HG03354 (cell line): Measurements from ENCODE around the gene GRIA4.

Experiments
- ATAC-seq: cut with Tn5 transposase; IDR thresholded peaks from one replicate; pipeline ENCODE4 v1.9.1; 2021; ENCODE audit warnings: mild to moderate bottlenecking; ENCODE audit not compliant: unreplicated experiment, poor library complexity, severe bottlenecking

GRIA4 gene

DNA sequence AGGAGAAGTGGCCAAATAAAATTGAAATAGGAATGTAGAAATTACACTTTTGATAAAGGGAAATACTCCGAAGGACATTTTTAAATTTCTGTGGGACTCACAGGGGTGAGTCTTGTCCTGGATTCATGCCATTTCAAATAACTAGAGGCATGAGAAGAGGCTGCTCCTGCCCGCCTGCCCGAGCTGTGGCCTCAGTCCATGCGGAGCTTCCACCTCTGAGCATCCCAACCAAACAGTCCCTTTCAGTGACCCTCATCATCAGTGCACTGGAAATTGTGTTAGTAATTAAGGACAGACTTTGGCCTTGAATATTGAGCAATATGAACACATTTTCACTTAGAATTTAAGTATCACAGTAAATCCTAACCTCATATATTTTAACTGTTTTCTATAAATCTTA, 25.6 kb downstream of the GRIA4 start:
- ATAC-seq, result no peak

GRCh38 chr11:105636496-105636895, 26.6 kb downstream of the GRIA4 start:
- ATAC-seq, result no peak

DNA sequence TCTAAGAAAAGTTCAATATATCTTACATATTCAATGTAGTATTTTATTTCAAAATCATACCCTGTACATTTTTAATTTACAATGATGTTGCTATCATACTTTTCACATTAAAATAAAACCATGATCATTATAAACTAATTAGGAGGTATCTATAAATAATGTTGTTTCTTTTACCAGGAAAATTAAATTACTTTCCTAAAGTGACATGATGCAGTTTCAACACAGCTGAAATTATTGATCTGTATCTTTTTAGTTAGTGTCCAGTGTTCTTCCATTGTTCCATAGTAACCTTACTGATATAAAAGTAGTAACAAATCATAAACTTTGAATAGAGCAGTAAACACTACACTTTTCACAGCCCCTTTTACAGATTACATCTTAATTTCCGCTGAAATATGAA, 29.7 kb downstream of the GRIA4 start:
- no peak for ATAC-seq

DNA sequence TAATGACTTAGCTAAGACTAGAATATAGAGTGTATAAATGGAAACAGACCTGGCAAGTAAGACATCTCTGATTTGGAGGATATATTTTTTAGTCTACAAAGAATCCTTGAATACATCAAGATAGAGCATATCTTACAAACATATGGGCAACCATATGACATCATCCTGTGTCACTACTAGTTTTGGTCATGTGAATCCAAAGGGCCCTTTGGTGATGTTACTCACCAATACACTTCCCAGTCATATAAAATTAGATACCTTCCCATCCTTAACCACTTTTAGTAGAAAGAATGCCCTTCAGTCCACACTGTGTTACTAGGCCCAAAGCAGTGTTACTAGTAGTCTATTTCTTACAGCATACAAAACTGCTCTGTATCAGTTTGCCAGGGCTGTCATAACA, 31.6 kb downstream of the GRIA4 start:
- no peak for ATAC-seq

- ATAC-seq, result no peak
Observed at GRCh38 chr11:105642870-105643269, 33.0 kb downstream of the GRIA4 start.

DNA sequence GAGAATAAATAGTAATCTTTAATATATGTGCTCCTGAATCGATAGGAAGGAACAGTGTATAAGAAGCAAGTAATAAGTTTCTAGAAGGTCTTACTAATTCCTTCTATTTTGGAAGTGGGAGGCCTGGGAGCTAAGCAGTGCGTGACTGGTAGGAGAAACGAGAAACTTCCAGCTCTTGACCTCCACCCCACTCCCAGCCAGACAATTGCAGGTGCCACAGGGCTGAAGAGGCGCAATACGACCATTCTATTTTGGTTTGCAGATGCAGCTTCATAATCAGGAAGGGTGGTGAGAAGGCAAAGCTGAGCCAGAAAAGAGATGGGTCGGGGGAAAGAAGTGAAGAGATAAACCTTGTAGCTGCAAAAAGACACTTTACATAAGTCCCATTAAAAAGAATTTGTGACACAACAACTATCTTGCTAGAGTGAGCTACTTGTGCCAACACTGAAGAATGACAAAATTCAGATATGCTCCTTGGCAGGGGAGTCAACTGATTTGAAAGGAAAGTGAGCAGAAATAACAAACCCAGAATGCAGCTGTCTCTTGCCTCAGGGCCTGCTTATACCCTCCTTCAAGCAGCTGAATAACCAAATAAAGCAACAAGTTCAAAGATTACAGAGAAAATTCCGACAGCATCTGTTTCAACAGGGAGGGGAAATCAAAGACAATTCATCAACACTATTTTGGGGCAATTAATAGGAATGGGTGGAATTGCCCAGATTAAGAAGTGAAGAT, 35.1 kb downstream of the GRIA4 start:
- ATAC-seq, result no peak

DNA sequence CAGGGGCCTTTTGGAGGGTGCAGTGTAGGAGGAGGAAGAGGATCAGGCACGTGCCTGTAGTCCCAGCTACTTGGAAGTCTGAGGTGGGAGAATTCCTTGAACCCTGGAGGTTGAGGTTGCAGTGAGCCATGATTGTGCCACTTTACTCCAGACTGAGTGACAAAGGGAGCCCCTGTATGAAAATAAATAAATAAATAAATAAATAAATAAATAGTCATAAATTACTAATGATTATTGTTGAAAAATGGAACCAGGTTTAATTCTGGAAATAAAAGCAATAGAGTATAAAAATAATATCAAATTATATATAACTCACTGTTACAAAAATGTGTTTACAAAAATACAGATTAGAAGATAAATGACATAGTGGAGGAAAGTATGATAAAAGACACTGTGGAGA, 37.9 kb downstream of the GRIA4 start:
- ATAC-seq, result no peak

- ATAC-seq, result no peak
Observed at GRCh38 chr11:105648762-105649161, 38.9 kb downstream of the GRIA4 start.

- ATAC-seq, result no peak
Observed at GRCh38 chr11:105665281-105665680, 55.4 kb downstream of the GRIA4 start.

DNA sequence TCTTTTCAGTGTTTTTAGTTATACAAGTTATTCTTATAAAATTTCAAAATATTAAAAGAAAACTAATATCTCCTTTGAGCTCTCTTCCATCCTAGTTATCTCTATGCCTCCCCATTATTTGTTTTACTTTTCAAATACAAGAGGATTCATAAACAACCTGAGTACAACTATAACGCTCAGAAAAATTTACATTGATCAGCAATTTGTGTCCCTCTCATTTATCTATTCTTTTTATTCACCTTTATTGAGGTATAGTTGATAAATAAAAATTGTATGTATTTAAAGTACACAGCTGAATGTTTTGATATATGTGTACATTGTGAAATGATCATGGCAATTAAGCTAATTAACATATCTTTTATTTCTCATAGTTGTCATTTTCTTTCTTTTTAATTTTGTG, 57.6 kb downstream of the GRIA4 start:
- no peak for ATAC-seq

DNA sequence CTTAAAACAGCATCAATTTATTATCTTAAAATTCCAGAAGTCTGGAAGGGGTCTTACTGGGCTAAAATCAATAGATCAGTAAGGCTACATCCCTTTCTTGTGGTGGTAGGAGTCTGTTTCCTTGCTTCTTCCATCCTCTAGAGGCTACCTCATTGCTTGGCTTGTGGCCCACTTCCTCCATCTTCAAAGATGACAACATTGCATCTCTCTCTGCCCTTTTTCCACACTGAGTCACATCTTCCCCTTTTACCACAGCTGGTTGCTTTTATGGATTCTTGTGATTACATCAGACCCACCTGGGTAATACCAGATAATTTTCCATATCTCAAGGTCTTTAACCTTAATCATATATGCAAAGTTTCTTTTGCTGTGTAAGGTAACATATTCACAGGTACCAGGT, 60.9 kb downstream of the GRIA4 start:
- ATAC-seq, result no peak

DNA sequence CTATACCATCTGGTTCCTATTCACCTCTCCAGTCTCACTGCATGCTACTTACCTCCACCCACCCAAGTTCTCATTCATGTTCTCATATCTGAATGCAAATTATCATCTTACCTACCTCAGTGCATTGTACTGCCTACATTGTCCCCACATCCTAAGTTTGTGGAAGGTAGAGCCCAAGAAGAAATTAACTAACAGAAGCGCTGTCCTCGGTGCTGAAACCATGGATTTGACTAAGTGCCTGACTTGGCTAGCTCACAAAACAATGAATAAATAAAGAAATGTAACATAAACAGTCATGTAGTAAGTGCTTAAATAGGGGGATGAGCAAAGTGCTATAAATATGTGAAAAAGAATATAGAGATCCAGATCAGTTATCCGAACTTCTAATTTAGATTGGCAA, 63.2 kb downstream of the GRIA4 start:
- ATAC-seq, result no peak

DNA sequence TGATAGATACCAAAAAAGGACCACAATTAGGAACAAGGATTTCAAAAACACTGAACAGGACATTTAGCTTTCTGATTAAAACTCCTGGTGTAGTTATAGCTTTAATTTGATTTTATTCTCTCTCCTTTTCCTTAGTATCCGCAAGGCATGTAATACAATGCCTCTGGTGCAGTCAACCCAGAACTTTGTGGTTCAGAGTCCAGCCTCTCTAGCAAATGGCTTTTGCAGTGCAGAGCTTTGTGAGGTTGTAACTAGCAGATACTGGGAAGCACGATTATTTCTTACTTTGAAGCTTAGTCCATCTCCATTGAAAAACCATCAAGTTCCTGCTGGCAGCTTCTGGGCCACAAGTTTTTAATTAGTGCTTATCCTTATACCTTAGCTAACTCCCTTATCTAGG, 79.8 kb downstream of the GRIA4 start:
- ATAC-seq, result no peak

- no peak for ATAC-seq
Observed at GRCh38 chr11:105690467-105690866, 80.6 kb downstream of the GRIA4 start.

DNA sequence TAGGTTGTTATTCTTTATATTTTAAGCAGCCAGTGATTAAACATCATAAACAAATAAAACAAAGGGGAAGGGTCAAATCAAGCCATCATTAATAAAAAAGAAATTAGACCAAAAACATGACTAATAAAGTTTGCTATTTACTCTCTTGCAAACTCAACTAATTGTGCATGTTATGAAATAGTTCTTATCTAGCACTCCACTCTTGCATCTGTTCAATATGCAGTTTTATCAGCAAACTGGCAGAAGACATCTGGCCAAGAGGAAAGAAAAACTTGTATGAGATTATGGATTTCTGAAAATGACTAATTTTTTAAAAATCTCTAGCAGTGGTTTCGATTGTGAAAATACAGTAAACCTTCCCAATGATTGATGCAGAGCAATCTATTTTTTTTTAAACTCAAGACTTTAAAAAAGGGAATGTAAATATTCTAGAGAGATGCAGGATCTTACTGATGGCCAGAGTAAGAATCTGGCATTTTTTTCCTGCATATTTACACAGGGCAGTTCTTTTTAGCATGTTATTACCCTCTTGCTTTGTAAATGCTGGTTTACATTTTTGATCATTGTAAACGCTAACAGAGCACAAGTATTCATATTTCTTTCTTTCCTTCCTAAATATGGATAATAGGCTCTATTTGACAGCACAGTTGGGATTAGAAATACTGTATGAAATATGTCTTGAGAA, 83.3 kb downstream of the GRIA4 start:
- no peak for ATAC-seq

DNA sequence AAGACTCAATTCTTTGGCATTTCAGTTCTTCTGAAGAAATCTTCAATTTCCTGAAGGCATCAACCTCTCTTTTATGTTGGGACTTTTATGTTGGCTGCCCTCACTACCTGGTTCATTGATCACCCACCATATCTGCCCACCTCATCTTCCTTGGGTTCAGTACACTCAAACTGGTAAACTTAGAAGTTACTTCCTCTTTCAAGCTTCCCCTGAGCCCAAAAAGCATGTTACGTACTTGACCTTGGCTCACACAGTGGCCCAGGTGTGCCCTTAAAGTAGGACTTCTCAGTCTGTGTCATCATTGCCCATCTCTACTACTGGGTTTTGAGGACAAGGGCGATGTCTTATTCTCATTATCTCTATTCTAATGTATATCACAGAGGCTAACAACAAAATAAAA, 86.1 kb downstream of the GRIA4 start:
- ATAC-seq, result peak; percentile 74

DNA sequence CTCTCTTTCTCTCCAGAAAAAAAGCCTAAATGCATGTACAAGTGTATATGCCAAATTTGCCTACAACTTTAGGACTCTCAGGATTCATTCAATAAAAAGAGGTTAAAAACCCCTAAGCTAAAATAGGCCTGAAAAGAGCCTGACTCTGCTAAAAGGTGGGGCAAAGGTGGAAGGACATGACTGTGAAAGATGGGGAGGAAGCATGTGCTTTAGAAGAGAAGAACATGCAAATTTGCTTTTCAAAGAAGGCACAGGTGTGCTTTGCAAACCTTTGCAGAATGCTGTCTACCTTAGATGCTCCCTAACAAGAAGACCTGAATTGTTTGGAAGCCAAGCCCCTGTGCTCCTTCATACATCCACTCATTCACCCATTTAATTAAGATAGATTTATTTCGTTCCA, 87.4 kb downstream of the GRIA4 start:
- no peak for ATAC-seq

DNA sequence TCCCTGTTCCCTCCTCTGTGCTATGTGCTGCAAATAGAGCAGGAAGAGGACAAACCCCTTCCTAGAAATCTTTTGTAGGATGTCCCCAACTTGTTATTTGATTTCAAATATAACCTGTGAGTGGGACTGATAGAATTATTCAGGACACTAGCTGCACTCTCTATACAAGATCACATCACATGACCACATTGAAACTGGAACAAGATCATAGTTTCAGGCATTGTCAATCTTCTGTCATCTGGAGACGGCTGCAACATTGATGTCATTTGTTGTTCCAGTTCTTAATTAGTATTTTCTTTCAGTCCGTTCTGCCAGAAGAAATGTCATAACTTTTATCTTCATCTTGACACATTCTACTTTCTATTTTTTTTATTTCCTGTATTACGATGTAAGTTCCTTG, 89.3 kb downstream of the GRIA4 start:
- ATAC-seq, result peak; percentile 71

GRCh38 chr11:105700271-105700670, 90.4 kb downstream of the GRIA4 start:
- no peak for ATAC-seq

DNA sequence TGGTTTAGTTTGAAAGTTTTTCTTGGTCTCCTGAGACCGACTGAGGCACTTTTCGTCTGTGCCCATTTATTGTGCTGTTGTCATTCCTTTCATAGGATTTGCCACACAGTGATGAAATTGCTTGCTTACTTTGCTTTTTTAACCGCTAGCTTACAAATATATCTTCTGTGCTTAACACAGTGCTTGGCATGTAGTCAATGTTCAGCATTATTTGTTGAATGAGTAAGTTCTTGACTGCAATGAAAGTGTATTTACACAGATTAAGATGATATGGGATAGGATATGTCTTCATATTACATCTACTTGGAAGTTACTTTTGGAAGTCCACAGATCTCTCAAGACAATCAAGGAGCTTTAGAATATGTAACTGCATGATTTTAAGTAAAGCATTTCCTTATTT, 91.2 kb downstream of the GRIA4 start:
- no peak for ATAC-seq

GRCh38 chr11:105705786-105706530, 96.1 kb downstream of the GRIA4 start:
- ATAC-seq, result no peak
